Inferior parietal cortex (tissue), 1 donor: ENCODE data around the gene PDE6A.

Source experiments
- DNase-seq: peaks from one replicate; pipeline ENCODE4 v3.0.0-alpha.2; 2016; ENCODE audit errors: extremely low spot score

Gene PDE6A

GRCh38 chr5:149944666-149945065 is at the start of gene PDE6A:
Gene PDE6A, minus strand, starts transcription at chr5:149944793. Its CDS starts 120 bp downstream, at chr5:149944673.
- DNase-seq: no peak

GRCh38 chr5:149993471-149993870 is 48.9 kb upstream of the PDE6A start:
- no peak for DNase-seq

- peak; percentile 91 for DNase-seq
These were observed 46.2 kb upstream of the PDE6A start for GRCh38 chr5:149990518-149991376.

GRCh38 chr5:149988126-149988525 is 43.5 kb upstream of the PDE6A start:
- DNase-seq: no peak

GRCh38 chr5:149982505-149982904 is 37.9 kb upstream of the PDE6A start:
- no peak for DNase-seq

GRCh38 chr5:149981206-149981605 is 36.6 kb upstream of the PDE6A start:
- no peak for DNase-seq

- no peak for DNase-seq
These were observed 35.3 kb upstream of the PDE6A start for GRCh38 chr5:149979896-149980295.

- DNase-seq: no peak
These were observed 30.8 kb upstream of the PDE6A start for GRCh38 chr5:149975409-149975808.

- DNase-seq: no peak
These were observed 24.8 kb upstream of the PDE6A start for GRCh38 chr5:149969181-149969930.

- DNase-seq: no peak
These were observed 22.4 kb upstream of the PDE6A start for GRCh38 chr5:149966946-149967345.

GRCh38 chr5:149963729-149964128 is 19.1 kb upstream of the PDE6A start:
- no peak for DNase-seq

- DNase-seq: no peak
These were observed 18.2 kb upstream of the PDE6A start for GRCh38 chr5:149962601-149963300.

- peak; percentile 67 for DNase-seq
These were observed 17.4 kb upstream of the PDE6A start for GRCh38 chr5:149961957-149962409.

- DNase-seq: peak; percentile 20
These were observed 16.6 kb upstream of the PDE6A start for GRCh38 chr5:149961186-149961685.

GRCh38 chr5:149960272-149961185 is 15.9 kb upstream of the PDE6A start, which contains the start of gene SLC26A2:
Gene SLC26A2, plus strand, starts transcription at chr5:149960758. Its CDS starts 16,895 bp downstream, at chr5:149977653.
- peak; percentile 97 for DNase-seq

GRCh38 chr5:149959406-149960236 is 15.0 kb upstream of the PDE6A start:
- DNase-seq: peak; percentile 60

GRCh38 chr5:149957855-149958254 is 13.3 kb upstream of the PDE6A start:
- no peak for DNase-seq

- no peak for DNase-seq
These were observed 12.1 kb upstream of the PDE6A start for GRCh38 chr5:149956685-149957084.

GRCh38 chr5:149954798-149955197 is 10.2 kb upstream of the PDE6A start:
- no peak for DNase-seq
